ENCODE results near the gene PRCC. TPM values are rescaled to one million over a fixed set of nuclear protein-coding genes. Genes with fewer than 3 reads are reported as not detected.
"Not testable (repeated sequence)": the region's sequence is repeated elsewhere in the genome, so short reads cannot be mapped to it uniquely, and the experiment has no call there.

PRCC gene
- total RNA-seq, 2 donors from 2014 or later: 32.0 to 46.2 TPM

- intact Hi-C loops (cut with DNase I): no loop called here
- DNase-seq: no peak
- ATAC-seq: no peak
Observed at GRCh38 chr1:156755527-156755950, 11.8 kb upstream of the PRCC start.

GRCh38 chr1:156756355-156756754 lies 11.0 kb upstream of the PRCC start:
- ATAC-seq: no peak
- DNase-seq: no peak

GRCh38 chr1:156757572-156758253 lies 9.6 kb upstream of the PRCC start:
- intact Hi-C loops (cut with DNase I); DNase-seq; ATAC-seq: not testable (repeated sequence)

More at GRCh38 chr1:156756355-156756754, 11.0 kb upstream of the PRCC start:
- intact Hi-C loops (cut with DNase I): no loop called here

- intact Hi-C loops (cut with DNase I): no loop called here
- ATAC-seq (no peak), DNase-seq (no peak)
Observed at GRCh38 chr1:156760092-156760795, 7.1 kb upstream of the PRCC start.

- intact Hi-C loops (cut with DNase I): no loop called here
- no peak for ATAC-seq
- DNase-seq: no peak
Observed at GRCh38 chr1:156760796-156761104, 6.6 kb upstream of the PRCC start.

- intact Hi-C loops (cut with DNase I): loop anchor here in 1 of 2 donors (5.0 kb wide), 1 partner anchor 38 kb away; the partner anchor contains the start of genes ISG20L2 and METTL25B
- ATAC-seq, DNase-seq: not testable (repeated sequence)
Observed at GRCh38 chr1:156765136-156765535, 2.2 kb upstream of the PRCC start.

- intact Hi-C loops (cut with DNase I): loop anchor here in 1 of 2 donors (2.0 to 5.0 kb wide), 2 partner anchors 15 to 38 kb away; partner anchors contain the start of genes HDGF, ISG20L2 and METTL25B
- ATAC-seq: no peak
- DNase-seq: no peak
Observed at GRCh38 chr1:156765666-156766065, 1.7 kb upstream of the PRCC start.

GRCh38 chr1:156766298-156767100 lies 836 bp upstream of the PRCC start:
- no peak for DNase-seq
- intact Hi-C loops (cut with DNase I): loop anchor here in 1 of 2 donors (2.0 to 5.0 kb wide), 2 partner anchors 16 to 39 kb away; partner anchors contain the start of genes HDGF, ISG20L2 and METTL25B
- peak; percentile 2 to 21 for ATAC-seq

- DNase-seq: peak; percentile 50
- intact Hi-C loops (cut with DNase I): loop anchor here in 1 of 2 donors (2.0 to 5.0 kb wide), 2 partner anchors 17 to 41 kb away; partner anchors contain the start of genes HDGF, ISG20L2 and METTL25B
- ATAC-seq: peak; percentile 6 to 19
Observed at GRCh38 chr1:156767879-156768604, 707 bp downstream of the PRCC start.

GRCh38 chr1:156768610-156769295 lies 1.4 kb downstream of the PRCC start:
- intact Hi-C loops (cut with DNase I): loop anchor here in 1 of 2 donors (5.0 kb wide), 1 partner anchor 41 kb away; the partner anchor contains the start of genes ISG20L2 and METTL25B
- ATAC-seq (no peak), DNase-seq (no peak)

- intact Hi-C loops (cut with DNase I): no loop called here
- no peak for DNase-seq
- ATAC-seq: no peak
Observed at GRCh38 chr1:156772222-156772621, 4.9 kb downstream of the PRCC start.

GRCh38 chr1:156772728-156773497 lies 5.6 kb downstream of the PRCC start:
- ATAC-seq (peak; percentile 58 to 63), DNase-seq (peak; percentile 56)
- intact Hi-C loops (cut with DNase I): no loop called here

GRCh38 chr1:156773607-156774006 lies 6.3 kb downstream of the PRCC start:
- intact Hi-C loops (cut with DNase I): no loop called here
- DNase-seq (no peak), ATAC-seq (no peak)

GRCh38 chr1:156775799-156776198 lies 8.5 kb downstream of the PRCC start:
- no peak for ATAC-seq
- intact Hi-C loops (cut with DNase I): no loop called here
- no peak for DNase-seq

GRCh38 chr1:156776942-156777341 lies 9.6 kb downstream of the PRCC start:
- ATAC-seq (no peak), DNase-seq (no peak)
- intact Hi-C loops (cut with DNase I): no loop called here

GRCh38 chr1:156777573-156777972 lies 10.2 kb downstream of the PRCC start:
- no peak for ATAC-seq
- DNase-seq: no peak
- intact Hi-C loops (cut with DNase I): no loop called here

GRCh38 chr1:156781585-156782186 lies 14.4 kb downstream of the PRCC start:
- DNase-seq: no peak
- peak in 1 of 2 donors; percentile 79 for ATAC-seq
- intact Hi-C loops (cut with DNase I): no loop called here
